SU-DHL-6 (cell line): ENCODE results near the gene IGLL5.
A peak's percentile ranks its signal among the peaks of the same experiment; 100 is the strongest.
"Not testable (repeated sequence)": the region's sequence is repeated elsewhere in the genome, so short reads cannot be mapped to it uniquely, and the experiment has no call there.

Experiments
- H2AFZ ChIP-seq: fragments of 200-600 bp; sonication (generic); 2 replicates; pipeline ENCODE4 v1.6.1; 2014; ENCODE audit warnings: low read depth, mild to moderate bottlenecking, moderate library complexity, mixed read lengths, antibody characterized with exemption, low read length; ENCODE audit not compliant: severe bottlenecking
- H3F3A ChIP-seq: fragments of 200-600 bp; shearing (Covaris generic); 2 replicates; pipeline ENCODE4 v1.6.0; 2016; ENCODE audit warnings: antibody characterized with exemption, mild to moderate bottlenecking; ENCODE audit not compliant: insufficient read depth
- H3K27ac ChIP-seq: fragments of 200-600 bp; sonication (generic); 2 replicates; pipeline ENCODE4 v1.5.1; 2016; ENCODE audit warnings: low read depth, mild to moderate bottlenecking, low read length, moderate library complexity, mixed read lengths
- H3K27me3 ChIP-seq: fragments of 200-600 bp; sonication (generic), shearing (Covaris generic); 2 replicates; pipeline ENCODE4 v1.6.0; 2014; ENCODE audit warnings: mild to moderate bottlenecking, low read length
- H3K36me3 ChIP-seq: fragments of 200-600 bp; sonication (generic); 2 replicates; pipeline ENCODE4 v1.6.1; 2014; ENCODE audit warnings: mild to moderate bottlenecking, low read length, mixed read lengths
- H3K4me2 ChIP-seq: fragments of 300-600, 200-600 bp; shearing (Covaris generic), sonication (generic); 2 replicates; pipeline ENCODE4 v1.6.0; 2014; ENCODE audit warnings: low read length, low read depth, mild to moderate bottlenecking; ENCODE audit not compliant: poor library complexity, severe bottlenecking
- H3K4me3 ChIP-seq: fragments of 200-600 bp; sonication (generic); 2 replicates; pipeline ENCODE4 v1.5.1; 2014; ENCODE audit warnings: antibody characterized with exemption, low read length, mild to moderate bottlenecking, mixed read lengths; ENCODE audit not compliant: insufficient read depth, poor library complexity, severe bottlenecking
- H3K79me2 ChIP-seq: fragments of 200-600 bp; sonication (generic); 2 replicates; pipeline ENCODE4 v1.6.1; 2014; ENCODE audit warnings: mild to moderate bottlenecking, low read length, moderate library complexity; ENCODE audit not compliant: insufficient read depth
- H3K9ac ChIP-seq: fragments of 200-600 bp; sonication (generic); 2 replicates; pipeline ENCODE4 v1.7.0; 2014; ENCODE audit warnings: mild to moderate bottlenecking, low read length
- H3K9me2 ChIP-seq: fragments of 200-600 bp; sonication (generic); replicated peaks from 2 replicates; pipeline ENCODE4 v1.6.1; 2014; ENCODE audit warnings: low read length; ENCODE audit not compliant: insufficient read depth
- H3K9me3 ChIP-seq: fragments of 200-600 bp; sonication (generic); 2 replicates; pipeline ENCODE4 v1.6.1; 2014; ENCODE audit warnings: low read length, mixed read lengths; ENCODE audit not compliant: insufficient read depth
- H4K20me1 ChIP-seq: fragments of 200-600 bp; sonication (generic); 2 replicates; pipeline ENCODE4 v1.6.1; 2014; ENCODE audit warnings: low read depth, mild to moderate bottlenecking, antibody characterized with exemption, low read length, moderate library complexity, mixed read lengths
- EZH2phosphoT487 ChIP-seq: fragments of 200-600 bp; sonication (generic), shearing (Covaris generic); conservative IDR thresholded peaks from 2 replicates; pipeline ENCODE4 v1.6.1; 2018; ENCODE audit warnings: mild to moderate bottlenecking, antibody characterized with exemption, low read length, moderate library complexity, mixed read lengths
- TF ChIP-seq, protein P1 (sequence below): fragments of 200-600 bp; sonication (generic); IDR thresholded peaks from one replicate; pipeline ENCODE4 v1.5.1; 2017; ENCODE audit warnings: antibody characterized with exemption, mild to moderate bottlenecking, low read length, moderate library complexity; ENCODE audit not compliant: insufficient read depth, poor library complexity, severe bottlenecking

Gene IGLL5

DNA sequence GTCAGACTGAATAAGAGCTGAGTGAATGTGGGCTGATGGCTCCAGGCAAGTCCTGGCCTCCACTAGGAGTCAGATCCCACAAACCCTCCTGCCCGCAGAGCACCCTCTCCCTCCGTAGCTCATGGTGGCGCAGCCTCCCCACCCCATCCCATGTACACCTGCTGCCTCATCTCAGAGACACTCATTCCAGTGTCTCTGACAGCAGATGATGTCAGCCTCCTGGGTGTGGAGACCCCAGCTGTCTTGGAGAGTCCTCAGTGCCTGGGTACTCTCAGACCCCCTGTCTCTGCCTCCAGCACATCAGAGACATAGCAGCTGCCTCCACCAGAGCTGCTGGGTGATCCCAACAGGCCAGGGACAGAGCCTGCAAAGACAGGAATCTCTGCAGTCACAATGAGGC is 9.5 kb downstream of the IGLL5 start:
- no peaks in the 10 kb centered on the region for H3K27me3 ChIP-seq
- H3K4me2 ChIP-seq: peak overlapping the region; percentile 97
- peaks cover 21% of the 10 kb centered on the region for H3K36me3 ChIP-seq
- no peak for TF ChIP-seq EZH2phosphoT487
- TF ChIP-seq, protein P1, sequence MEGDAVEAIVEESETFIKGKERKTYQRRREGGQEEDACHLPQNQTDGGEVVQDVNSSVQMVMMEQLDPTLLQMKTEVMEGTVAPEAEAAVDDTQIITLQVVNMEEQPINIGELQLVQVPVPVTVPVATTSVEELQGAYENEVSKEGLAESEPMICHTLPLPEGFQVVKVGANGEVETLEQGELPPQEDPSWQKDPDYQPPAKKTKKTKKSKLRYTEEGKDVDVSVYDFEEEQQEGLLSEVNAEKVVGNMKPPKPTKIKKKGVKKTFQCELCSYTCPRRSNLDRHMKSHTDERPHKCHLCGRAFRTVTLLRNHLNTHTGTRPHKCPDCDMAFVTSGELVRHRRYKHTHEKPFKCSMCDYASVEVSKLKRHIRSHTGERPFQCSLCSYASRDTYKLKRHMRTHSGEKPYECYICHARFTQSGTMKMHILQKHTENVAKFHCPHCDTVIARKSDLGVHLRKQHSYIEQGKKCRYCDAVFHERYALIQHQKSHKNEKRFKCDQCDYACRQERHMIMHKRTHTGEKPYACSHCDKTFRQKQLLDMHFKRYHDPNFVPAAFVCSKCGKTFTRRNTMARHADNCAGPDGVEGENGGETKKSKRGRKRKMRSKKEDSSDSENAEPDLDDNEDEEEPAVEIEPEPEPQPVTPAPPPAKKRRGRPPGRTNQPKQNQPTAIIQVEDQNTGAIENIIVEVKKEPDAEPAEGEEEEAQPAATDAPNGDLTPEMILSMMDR: no peak
- no peak overlapping the region for H3K4me3 ChIP-seq
- H2AFZ ChIP-seq: no peak overlapping the region
- peaks cover 75% of the 10 kb centered on the region for H3K79me2 ChIP-seq
- no peaks in the 10 kb centered on the region for H3K9me3 ChIP-seq
- H3K27ac ChIP-seq: peak overlapping the region; percentile 98
- H3F3A ChIP-seq: peaks cover 88% of the 10 kb centered on the region
- no peaks in the 10 kb centered on the region for H4K20me1 ChIP-seq
- peak overlapping the region; percentile 95 for H3K9ac ChIP-seq
- H3K9me2 ChIP-seq: no peaks in the 10 kb centered on the region

DNA sequence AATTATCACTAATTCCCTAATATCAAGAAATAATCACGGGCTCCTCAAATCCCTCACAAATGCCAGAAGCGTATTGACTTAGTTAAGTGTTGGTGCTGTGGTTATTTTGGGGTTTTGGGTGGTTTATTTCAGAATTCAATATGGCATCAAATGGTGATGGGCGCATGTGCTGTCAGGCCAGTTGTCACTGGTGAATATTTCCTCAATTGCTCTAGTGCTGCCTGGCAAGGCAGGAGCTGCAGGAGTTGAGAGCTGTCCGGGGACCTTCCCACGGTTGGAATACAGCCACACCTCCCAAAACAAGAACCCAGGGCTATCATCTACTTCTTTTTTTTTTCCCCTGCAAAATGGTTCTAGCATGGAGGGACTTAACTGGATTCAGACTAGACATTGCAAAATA is 10.3 kb downstream of the IGLL5 start:
- peak overlapping the region; percentile 95; the same call in 1 of the 2 replicates for H3K9ac ChIP-seq
- peak overlapping the region; percentile 97 for H3K4me2 ChIP-seq
- TF ChIP-seq EZH2phosphoT487: no peak
- TF ChIP-seq, protein P1: no peak
- peaks cover 12% of the 10 kb centered on the region for H3K36me3 ChIP-seq
- H3K9me2 ChIP-seq: no peaks in the 10 kb centered on the region
- H2AFZ ChIP-seq: no peak overlapping the region
- peaks cover 75% of the 10 kb centered on the region for H3K79me2 ChIP-seq
- no peaks in the 10 kb centered on the region for H4K20me1 ChIP-seq
- H3K4me3 ChIP-seq: no peak overlapping the region
- H3K9me3 ChIP-seq: no peaks in the 10 kb centered on the region
- H3F3A ChIP-seq: peaks cover 88% of the 10 kb centered on the region
- no peaks in the 10 kb centered on the region for H3K27me3 ChIP-seq
- peak overlapping the region; percentile 98 for H3K27ac ChIP-seq

DNA sequence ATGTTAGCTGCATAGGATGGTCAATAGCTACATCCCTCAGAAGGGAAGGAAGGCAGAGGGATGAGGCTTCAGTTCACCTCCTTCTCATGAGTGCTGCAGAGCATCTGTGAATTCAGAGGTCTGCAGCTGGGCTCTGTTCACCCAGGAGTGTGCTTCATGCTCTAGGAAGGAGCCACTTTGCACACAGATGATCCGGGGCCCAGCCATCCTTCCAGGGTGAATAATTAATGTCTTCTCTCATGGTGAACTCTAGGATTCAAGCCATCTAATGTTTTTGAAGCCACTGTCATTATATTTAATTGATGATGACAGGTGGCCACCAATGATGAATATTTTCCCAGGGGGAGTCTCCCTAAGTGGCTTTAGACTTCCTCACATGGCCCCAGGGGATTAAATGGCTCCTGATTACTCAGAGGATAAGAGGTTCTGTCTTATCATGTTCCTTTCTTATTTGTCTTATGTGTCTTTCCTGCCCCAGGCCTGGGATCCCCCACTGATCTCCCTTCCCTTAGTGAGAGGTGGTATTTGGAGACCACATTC is 10.9 kb downstream of the IGLL5 start:
- Histone ChIP-seq H3K27ac (peak overlapping the region; percentile 98), H3F3A (peaks cover 88% of the 10 kb centered on the region), H3K9ac (peak overlapping the region; percentile 95), H3K79me2 (peaks cover 75% of the 10 kb centered on the region), H3K4me2 (peak overlapping the region; percentile 97)
- H2AFZ ChIP-seq, H3K4me3 ChIP-seq, H3K9me2 ChIP-seq, H3K9me3 ChIP-seq, H3K36me3 ChIP-seq, H3K27me3 ChIP-seq, H4K20me1 ChIP-seq: not testable (repeated sequence)

DNA sequence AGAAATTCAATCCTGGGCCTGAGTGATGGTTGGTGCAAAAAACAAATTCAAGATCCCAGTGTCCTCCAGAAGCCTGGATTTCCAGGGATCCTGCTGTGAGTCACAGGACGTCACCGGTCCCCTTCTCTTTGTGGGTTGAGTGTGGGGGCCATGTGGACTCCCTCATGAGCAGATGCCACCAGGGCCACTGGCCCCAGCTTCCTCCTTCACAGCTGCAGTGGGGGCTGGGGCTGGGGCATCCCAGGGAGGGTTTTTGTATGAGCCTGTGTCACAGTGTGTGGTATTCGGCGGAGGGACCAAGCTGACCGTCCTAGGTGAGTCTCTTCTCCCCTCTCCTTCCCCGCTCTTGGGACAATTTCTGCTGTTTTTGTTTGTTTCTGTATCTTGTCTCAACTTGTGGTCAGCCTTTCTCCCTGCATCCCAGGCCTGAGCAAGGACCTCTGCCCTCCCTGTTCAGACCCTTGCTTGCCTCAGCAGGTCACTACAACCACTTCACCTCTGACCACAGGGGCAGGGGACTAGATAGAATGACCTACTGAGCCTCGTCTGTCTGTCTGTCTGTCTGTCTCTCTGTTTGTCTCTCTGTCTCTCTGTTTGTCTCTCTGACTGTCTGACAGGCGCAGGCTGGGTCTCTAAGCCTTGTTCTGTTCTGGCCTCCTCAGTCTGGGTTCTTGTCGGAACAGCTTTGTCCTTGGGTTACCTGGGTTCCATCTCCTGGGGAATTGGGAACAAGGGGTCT is 11.9 kb downstream of the IGLL5 start:
- H3K4me3 ChIP-seq: not testable (repeated sequence)

DNA sequence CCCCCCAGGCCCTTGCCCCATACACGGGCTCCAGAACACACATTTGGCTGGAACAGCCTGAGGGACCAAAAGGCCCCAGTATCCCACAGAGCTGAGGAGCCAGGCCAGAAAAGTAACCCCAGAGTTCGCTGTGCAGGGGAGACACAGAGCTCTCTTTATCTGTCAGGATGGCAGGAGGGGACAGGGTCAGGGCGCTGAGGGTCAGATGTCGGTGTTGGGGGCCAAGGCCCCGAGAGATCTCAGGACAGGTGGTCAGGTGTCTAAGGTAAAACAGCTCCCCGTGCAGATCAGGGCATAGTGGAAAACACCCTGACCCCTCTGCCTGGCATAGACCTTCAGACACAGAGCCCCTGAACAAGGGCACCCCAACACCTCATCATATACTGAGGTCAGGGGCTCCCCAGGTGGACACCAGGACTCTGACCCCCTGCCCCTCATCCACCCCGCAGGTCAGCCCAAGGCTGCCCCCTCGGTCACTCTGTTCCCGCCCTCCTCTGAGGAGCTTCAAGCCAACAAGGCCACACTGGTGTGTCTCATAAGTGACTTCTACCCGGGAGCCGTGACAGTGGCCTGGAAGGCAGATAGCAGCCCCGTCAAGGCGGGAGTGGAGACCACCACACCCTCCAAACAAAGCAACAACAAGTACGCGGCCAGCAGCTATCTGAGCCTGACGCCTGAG is 13.1 kb downstream of the IGLL5 start:
- H3K9ac ChIP-seq, H3K4me2 ChIP-seq, H3K9me3 ChIP-seq, H3K36me3 ChIP-seq, H2AFZ ChIP-seq, H3K27me3 ChIP-seq, H3K4me3 ChIP-seq, H4K20me1 ChIP-seq, H3K9me2 ChIP-seq: not testable (repeated sequence)
- peak overlapping the region; percentile 88 for H3K27ac ChIP-seq
- peaks cover 53% of the 10 kb centered on the region for H3K79me2 ChIP-seq
- H3F3A ChIP-seq: peaks cover 79% of the 10 kb centered on the region

More for the DNA sequence above, 11.9 kb downstream of the IGLL5 start:
- Histone ChIP-seq H3K27ac (peak overlapping the region; percentile 98), H3K9ac (peak overlapping the region; percentile 95), H3K4me2 (peak overlapping the region; percentile 97), H3F3A (peaks cover 88% of the 10 kb centered on the region), H3K79me2 (peaks cover 65% of the 10 kb centered on the region)
- H3K36me3 ChIP-seq, H4K20me1 ChIP-seq, H3K9me2 ChIP-seq, H2AFZ ChIP-seq, H3K9me3 ChIP-seq, H3K27me3 ChIP-seq: not testable (repeated sequence)
